Mucosa of rectum (tissue), 2 donors: ENCODE measurements around the gene TMEM239.

Source experiments
- H3K27ac ChIP-seq, 2 donors: one replicate each; pipeline ENCODE4 v1.7.0; 2013; ENCODE audit warnings: inconsistent platforms in 2 of 2, low read depth in 2 of 2, low read length in 2 of 2
- H3K27me3 ChIP-seq, 2 donors: one replicate each; pipeline ENCODE4 v1.7.0; 2013; ENCODE audit warnings: low read length in 2 of 2; ENCODE audit not compliant: control insufficient read depth in 2 of 2, insufficient read depth in 2 of 2
- H3K36me3 ChIP-seq, 2 donors: one replicate each; pipeline ENCODE4 v1.7.0; 2013; ENCODE audit warnings: low read length in 2 of 2; ENCODE audit not compliant: control insufficient read depth in 2 of 2, insufficient read depth in 2 of 2
- H3K4me1 ChIP-seq, 2 donors: one replicate each; pipeline ENCODE4 v1.7.0; 2013; ENCODE audit warnings: low read length in 2 of 2, mild to moderate bottlenecking in 1 of 2; ENCODE audit not compliant: control insufficient read depth in 2 of 2, insufficient read depth in 2 of 2
- H3K4me3 ChIP-seq, 2 donors: one replicate each; pipeline ENCODE4 v1.7.0; 2013; ENCODE audit warnings: low read length in 2 of 2
- H3K9ac ChIP-seq, 2 donors: one replicate each; pipeline ENCODE4 v1.7.0; 2013; ENCODE audit warnings: low read length in 2 of 2, low read depth in 1 of 2, mild to moderate bottlenecking in 1 of 2
- H3K9me3 ChIP-seq, 2 donors: one replicate each; pipeline ENCODE4 v1.7.0; 2013; ENCODE audit warnings: low read length in 2 of 2; ENCODE audit not compliant: control insufficient read depth in 2 of 2
- donor health status: healthy.
- donor health status: Normal muscosa, but diverticular disease.

TMEM239 gene

DNA sequence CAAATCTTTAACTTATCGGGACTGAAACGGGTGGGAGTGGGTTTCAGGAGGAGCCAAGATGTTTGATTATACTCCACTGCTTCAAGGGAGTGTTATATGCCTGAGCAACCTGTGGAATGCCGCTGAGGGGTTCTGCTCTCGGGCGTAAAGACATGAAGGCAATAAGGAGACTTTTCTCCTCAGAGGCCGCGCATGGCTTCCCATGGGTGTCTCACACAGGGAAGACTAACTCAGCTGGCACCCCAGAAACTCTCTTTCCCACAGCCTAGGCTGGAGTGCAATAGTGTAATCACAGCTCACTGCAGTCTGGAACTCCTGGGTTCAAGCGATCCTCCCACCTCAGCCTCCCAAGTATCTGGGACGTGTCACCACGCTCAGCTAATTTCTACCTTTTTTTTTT, 6.5 kb upstream of the TMEM239 start:
- no peaks in the 10 kb centered on the region for H3K36me3 ChIP-seq
- peaks cover 7 to 12% of the 10 kb centered on the region in 2 donors for H3K27me3 ChIP-seq
- H3K4me1 ChIP-seq, result peaks cover 0 to 3% of the 10 kb centered on the region in 2 donors
- no peak overlapping the region for H3K9ac ChIP-seq
- H3K4me3 ChIP-seq, result no peak overlapping the region
- peaks cover 0 to 4% of the 10 kb centered on the region in 2 donors for H3K9me3 ChIP-seq
- peak overlapping the region in 1 of 2 donors; percentile 9 for H3K27ac ChIP-seq

DNA sequence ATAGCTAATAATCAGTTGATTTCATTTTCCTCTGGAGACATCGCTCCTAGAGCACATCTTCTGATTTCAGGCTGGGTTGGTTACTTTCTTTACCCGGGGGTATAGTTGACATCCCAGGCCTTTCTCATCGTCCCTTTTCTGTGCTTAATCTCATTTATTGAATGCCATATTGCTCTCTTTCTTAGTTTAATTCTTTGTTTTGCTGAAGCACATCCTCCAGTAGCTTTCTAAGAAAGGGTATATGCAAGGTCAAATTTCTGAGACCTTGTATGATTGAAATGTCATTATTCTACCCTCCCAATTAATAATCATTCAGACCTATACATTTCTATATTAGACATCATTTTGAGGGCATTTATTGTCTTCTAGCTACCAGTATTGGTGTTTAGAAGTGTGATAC, 4.0 kb upstream of the TMEM239 start:
- Histone ChIP-seq H3K9me3 (peaks cover 0 to 4% of the 10 kb centered on the region in 2 donors), H3K27ac (no peak overlapping the region), H3K27me3 (peaks cover 1 to 4% of the 10 kb centered on the region in 2 donors), H3K4me1 (no peaks in the 10 kb centered on the region), H3K9ac (no peak overlapping the region), H3K4me3 (no peak overlapping the region), H3K36me3 (no peaks in the 10 kb centered on the region)

DNA sequence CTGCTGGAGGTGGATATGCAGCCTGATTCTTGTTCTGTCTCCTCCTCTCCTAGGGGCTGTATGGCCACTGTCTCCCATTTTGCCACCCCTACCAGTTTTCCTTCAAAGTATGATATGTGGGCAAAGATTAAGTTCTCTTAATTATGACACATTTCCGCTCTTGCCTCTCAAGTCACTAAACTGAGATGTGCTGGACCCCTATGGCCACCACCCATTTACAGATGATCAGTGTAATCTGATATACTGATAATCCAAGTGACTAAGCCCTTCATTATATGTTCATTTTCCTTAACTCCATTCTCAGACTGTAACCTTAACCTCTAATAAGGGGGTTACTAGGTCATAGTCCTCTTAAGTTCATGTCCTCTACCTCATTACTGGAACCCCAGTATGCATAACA, 2.1 kb upstream of the TMEM239 start:
- no peak overlapping the region for H3K4me3 ChIP-seq
- H3K9me3 ChIP-seq, result peaks cover 0 to 4% of the 10 kb centered on the region in 2 donors
- H3K27me3 ChIP-seq, result peaks cover 3% of the 10 kb centered on the region in 2 donors
- no peaks in the 10 kb centered on the region for H3K4me1 ChIP-seq
- H3K27ac ChIP-seq, result no peak overlapping the region
- H3K9ac ChIP-seq, result no peak overlapping the region
- H3K36me3 ChIP-seq, result no peaks in the 10 kb centered on the region

DNA sequence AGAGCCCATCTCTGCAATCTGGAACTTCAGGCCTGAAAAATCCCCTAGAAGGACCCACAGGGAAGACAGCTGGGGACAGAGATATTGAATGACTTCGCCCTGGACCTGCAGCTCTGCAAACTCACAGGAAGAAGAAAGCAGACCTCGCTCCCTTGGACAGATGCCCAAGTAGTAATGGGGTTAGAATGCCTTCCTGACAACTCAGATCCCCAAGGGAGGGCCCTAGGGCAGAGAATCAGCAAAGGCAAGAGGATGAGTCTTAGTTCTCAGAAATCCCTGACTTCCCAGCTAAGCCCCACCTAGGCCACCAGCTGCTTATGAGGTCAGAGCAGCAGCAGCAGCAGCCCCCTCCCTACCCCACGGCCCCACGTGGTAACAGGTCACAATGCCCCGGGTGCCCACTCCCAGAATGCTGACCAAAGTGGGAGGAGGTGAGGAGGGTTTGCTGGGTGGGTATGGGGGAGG, 1.5 kb upstream of the TMEM239 start, which contains the start of gene C20orf141:
Gene C20orf141, plus strand, starts transcription at position 401 of the 465 bp plus-strand sequence. CDS start 198 bp downstream, outside the sequence.
- Histone ChIP-seq H3K27me3 (peaks cover 3 to 4% of the 10 kb centered on the region in 2 donors), H3K9ac (no peak within 1 kb of the TSS), H3K9me3 (peaks cover 0 to 4% of the 10 kb centered on the region in 2 donors), H3K36me3 (no peaks in the 10 kb centered on the region), H3K4me3 (no peak within 1 kb of the TSS), H3K4me1 (no peaks in the 10 kb centered on the region), H3K27ac (no peak within 1 kb of the TSS)

DNA sequence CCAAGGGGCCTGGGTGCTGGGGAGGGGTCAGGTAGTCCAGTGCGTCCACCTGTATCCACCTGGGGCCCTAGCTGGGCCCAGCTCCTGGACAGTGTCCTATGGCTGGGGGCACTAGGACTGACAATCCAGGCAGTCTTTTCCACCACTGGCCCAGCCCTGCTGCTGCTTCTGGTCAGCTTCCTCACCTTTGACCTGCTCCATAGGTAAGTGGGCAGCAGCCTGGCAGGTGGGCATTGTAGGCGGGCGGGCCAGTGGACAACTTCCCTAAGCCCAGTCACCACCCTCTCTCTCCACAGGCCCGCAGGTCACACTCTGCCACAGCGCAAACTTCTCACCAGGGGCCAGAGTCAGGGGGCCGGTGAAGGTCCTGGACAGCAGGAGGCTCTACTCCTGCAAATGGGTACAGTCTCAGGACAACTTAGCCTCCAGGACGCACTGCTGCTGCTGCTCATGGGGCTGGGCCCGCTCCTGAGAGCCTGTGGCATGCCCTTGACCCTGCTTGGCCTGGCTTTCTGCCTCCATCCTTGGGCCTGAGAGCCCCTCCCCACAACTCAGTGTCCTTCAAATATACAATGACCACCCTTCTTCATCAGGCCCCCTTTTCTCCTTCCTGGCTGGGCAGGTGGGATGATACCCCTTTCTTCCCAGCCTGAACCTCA, 793 bp upstream of the TMEM239 start:
- Histone ChIP-seq H3K27ac (no peak overlapping the region), H3K36me3 (no peaks in the 10 kb centered on the region), H3K4me1 (no peaks in the 10 kb centered on the region), H3K27me3 (peaks cover 8 to 12% of the 10 kb centered on the region in 2 donors), H3K9ac (no peak overlapping the region), H3K4me3 (no peak overlapping the region), H3K9me3 (peaks cover 0 to 4% of the 10 kb centered on the region in 2 donors)

DNA sequence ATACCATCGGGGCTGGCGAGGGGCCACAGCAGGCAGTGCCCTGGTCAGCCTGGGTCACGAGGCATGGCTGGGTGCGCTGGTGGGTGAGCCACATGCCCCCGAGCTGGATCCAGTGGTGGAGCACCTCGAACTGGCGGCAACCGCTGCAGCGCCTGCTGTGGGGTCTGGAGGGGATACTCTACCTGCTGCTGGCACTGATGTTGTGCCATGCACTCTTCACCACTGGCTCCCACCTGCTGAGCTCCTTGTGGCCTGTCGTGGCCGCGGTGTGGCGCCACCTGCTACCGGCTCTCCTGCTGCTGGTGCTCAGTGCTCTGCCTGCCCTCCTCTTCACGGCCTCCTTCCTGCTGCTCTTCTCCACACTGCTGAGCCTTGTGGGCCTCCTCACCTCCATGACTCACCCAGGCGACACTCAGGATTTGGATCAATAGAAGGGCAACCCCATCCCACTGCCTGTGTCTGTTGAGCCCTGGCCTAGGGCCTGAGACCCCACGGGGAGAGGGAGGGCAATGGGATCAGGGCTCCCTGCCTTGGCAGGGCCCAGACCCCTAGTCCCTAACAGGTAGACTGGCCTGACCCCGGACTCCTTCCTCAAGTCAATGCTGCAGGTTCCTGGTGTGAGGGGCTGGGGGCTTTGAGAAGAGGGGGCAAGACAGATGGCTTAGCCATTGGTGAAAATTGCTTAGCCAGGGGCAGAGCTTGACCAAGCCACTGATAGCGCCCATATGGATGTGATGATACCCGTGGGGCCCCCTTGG, 598 bp downstream of the TMEM239 start:
- no peaks in the 10 kb centered on the region for H3K4me1 ChIP-seq
- H3K9ac ChIP-seq, result no peak overlapping the region
- H3K27ac ChIP-seq, result no peak overlapping the region
- peaks cover 18% of the 10 kb centered on the region in 2 donors for H3K27me3 ChIP-seq
- peaks cover 0 to 4% of the 10 kb centered on the region in 2 donors for H3K9me3 ChIP-seq
- no peaks in the 10 kb centered on the region for H3K36me3 ChIP-seq
- no peak overlapping the region for H3K4me3 ChIP-seq

DNA sequence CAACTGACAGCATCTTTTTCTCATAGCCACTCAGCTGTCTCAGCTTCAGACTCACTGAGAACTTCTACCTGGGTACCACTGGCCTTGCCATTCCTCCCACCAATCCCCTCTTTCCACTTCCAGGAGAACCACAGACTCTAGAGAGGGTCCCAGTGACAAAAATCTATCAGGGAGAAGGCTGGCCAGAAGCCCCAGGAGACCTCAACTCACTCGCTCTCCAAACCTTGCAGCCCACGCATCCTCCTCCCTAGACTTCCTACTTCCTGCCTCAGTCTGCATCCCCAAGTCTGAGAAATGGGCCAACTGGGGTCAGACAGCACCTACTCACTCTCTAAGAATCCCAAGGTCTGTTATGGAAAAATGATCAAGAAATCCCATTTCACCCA, 1.2 kb downstream of the TMEM239 start:
- H3K9me3 ChIP-seq, result peaks cover 0 to 2% of the 10 kb centered on the region in 2 donors
- no peak overlapping the region for H3K9ac ChIP-seq
- no peak overlapping the region for H3K4me3 ChIP-seq
- H3K27me3 ChIP-seq, result peaks cover 18 to 21% of the 10 kb centered on the region in 2 donors
- H3K27ac ChIP-seq, result no peak overlapping the region
- H3K4me1 ChIP-seq, result no peaks in the 10 kb centered on the region
- no peaks in the 10 kb centered on the region for H3K36me3 ChIP-seq

DNA sequence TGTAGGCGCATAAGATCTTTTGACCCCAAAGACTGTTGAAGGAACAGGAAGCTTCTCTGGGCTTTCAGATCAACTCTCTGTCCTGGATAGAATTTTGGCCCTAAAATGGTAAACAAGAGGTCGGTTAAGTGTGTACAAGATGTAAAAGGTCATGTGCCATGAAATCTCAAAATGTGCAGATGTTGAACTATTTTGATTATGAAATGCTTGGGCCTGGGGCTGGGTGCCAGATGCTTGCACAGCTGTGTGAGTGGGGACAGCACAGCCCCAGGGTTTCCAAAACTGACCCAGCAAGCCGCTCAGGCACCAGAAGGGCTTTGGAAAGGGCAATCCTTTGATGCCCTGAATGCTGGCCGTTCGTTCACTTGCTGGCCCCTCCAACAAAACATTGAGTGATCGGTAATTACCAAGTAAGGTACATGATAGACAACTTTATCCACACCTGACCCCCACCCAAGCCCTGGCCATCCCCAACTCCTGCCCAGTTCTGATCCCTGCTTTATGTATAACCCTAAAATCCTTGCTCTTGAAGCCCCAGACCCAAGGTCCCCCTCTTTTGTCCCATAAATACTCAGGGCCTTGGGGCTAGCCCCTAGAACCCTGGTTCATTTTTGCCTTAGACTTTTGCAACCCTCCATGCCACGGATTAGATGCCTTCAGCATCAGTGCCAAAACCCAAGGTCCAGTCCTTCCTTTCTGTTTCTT, 1.9 kb downstream of the TMEM239 start:
- H3K27me3 ChIP-seq, result peaks cover 18 to 21% of the 10 kb centered on the region in 2 donors
- no peak overlapping the region for H3K27ac ChIP-seq
- H3K9me3 ChIP-seq, result no peaks in the 10 kb centered on the region
- no peak overlapping the region for H3K9ac ChIP-seq
- H3K36me3 ChIP-seq, result no peaks in the 10 kb centered on the region
- H3K4me3 ChIP-seq, result no peak overlapping the region
- no peaks in the 10 kb centered on the region for H3K4me1 ChIP-seq

DNA sequence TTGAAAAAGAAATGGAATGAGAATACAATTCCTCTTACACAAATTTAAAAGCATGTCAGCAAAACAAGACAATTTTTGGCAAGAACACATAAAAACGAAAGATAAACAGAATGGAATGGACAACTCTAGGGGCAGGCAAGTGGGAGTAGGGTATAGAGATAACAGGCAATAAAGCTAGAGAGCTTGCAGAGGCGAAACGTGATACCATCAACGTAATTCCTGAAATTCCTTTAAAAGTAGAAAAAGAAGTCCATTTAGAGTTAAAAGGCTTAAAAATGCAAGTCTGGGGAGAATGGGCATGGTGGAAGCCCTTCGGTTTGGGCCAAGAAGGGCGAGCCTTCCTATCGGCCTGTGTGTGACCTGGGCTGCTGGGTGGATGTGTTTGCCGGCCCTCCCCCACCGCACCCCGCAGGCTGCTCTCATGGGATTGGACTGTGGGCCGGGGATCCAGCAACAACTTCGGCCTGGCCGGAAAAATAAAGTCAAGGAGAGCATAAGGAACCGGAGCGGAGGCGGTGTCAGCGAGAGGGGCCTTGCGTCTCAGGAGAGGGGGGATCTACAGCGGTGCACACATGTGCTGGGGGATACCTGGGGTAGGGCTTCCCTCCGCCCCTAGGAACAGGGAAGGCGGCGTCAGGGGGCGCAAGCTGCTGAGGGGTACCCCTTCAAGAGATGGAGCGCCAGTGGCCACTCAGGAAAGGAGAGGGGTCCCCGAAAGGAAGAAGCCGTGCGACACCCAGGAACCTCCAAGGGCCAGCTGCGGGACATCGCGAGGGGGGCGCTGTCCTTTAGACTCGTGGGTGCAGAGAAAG, 4.1 kb downstream of the TMEM239 start:
- H3K9ac ChIP-seq, result no peak overlapping the region
- H3K27me3 ChIP-seq, result peaks cover 18 to 21% of the 10 kb centered on the region in 2 donors
- no peaks in the 10 kb centered on the region for H3K4me1 ChIP-seq
- no peaks in the 10 kb centered on the region for H3K9me3 ChIP-seq
- no peaks in the 10 kb centered on the region for H3K36me3 ChIP-seq
- H3K4me3 ChIP-seq, result no peak overlapping the region
- no peak overlapping the region for H3K27ac ChIP-seq
